ENCODE measurements around the gene ARID5B. TPM values are rescaled to one million over a fixed set of nuclear protein-coding genes. Genes with fewer than 3 reads are reported as not detected.

ARID5B gene
- total RNA-seq, 1 experiment from 2014 or later: 0.04 TPM

DNA sequence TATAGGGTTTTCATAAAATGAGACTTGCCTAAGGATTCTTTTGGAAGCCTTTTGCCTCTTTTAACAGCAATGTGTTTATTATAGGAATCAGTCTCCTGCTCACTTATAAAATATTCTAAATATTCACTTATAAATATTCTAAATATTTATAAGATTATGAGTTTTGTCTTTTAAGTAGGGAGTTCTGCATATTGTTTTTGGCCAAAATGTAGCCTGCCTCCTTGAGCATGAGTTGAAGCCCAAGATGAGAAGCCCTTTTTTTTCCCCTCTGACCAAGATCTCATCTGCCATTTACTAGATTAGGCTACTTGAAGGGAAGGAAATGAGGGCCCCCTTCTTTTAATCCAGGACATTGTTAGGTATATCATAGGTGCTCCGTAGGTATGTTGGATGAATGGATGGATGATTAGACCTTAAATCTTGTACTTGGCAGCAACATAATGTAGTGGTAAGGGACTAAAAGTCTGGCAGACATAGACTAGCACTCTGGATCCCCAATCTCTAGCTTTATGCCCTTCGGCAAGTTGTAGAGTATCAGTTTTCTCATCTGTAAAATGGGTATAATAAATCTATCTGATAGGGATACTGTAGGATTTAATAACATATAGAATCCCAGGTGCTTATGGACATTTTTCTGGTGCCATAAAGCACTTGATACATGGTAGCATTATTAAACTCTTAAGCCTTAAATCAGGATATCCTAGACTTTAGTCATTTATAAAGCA, 59.1 kb downstream of the ARID5B start:
- DNase-seq: no peak
- H3K23ac ChIP-seq (ENCODE audit: insufficient read length, low read depth, low read length): no peak overlapping the region
- no peak overlapping the region for H3K4me2 ChIP-seq (ENCODE audit: insufficient read depth, insufficient read length, low read length)
- H3K79me1 ChIP-seq (ENCODE audit: insufficient read depth, low read depth, low read length, poor library complexity, severe bottlenecking): no peaks in the 10 kb centered on the region
- H2BK120ac ChIP-seq (ENCODE audit: low read depth, low read length, poor library complexity, severe bottlenecking): no peak overlapping the region
- no CpG with 5 or more reads among the region's 2 CpGs for WGBS (ENCODE audit: extremely low coverage, insufficient read length, low lambda C conversion rate)
- no peak overlapping the region for H3K9ac ChIP-seq (ENCODE audit: extremely low read depth, insufficient read length, low read length)
- no peak overlapping the region for H3K56ac ChIP-seq (ENCODE audit: insufficient read length, low read depth, low read length)
- no peaks in the 10 kb centered on the region for H3K79me2 ChIP-seq (ENCODE audit: insufficient read depth, low read length)
- no peak overlapping the region for H3K14ac ChIP-seq (ENCODE audit: insufficient read depth, low read length)
- no peaks in the 10 kb centered on the region for H4K20me1 ChIP-seq (ENCODE audit: control insufficient read depth, insufficient read depth, insufficient read length)
- no peaks in the 10 kb centered on the region for H3K27me3 ChIP-seq (ENCODE audit: insufficient read depth, low read length)
- Mint-ChIP-seq H3K4me1 (peaks cover 8 to 12% of the 10 kb centered on the region in 2 experiments), H3K36me3 (ENCODE audit: insufficient read depth in 1 of 3, low read depth in 3 of 3) (no peaks in the 10 kb centered on the region; a peak in 1 of 7 replicates), H3K9me3 (no peaks in the 10 kb centered on the region), H3K4me3 (no peak overlapping the region), H3K27me3 (ENCODE audit: low read depth) (peaks cover 1% of the 10 kb centered on the region; the same call in 1 of the 2 replicates), H3K27ac (no peak overlapping the region)
- H3K18ac ChIP-seq (ENCODE audit: insufficient read length, low read depth, low read length): no peak overlapping the region
- H3K9me3 ChIP-seq (ENCODE audit: control insufficient read depth, low read depth, low read length): no peaks in the 10 kb centered on the region
- no peak overlapping the region for H2AFZ ChIP-seq (ENCODE audit: low read length)
- no peak overlapping the region for H2BK5ac ChIP-seq (ENCODE audit: insufficient read length, low read length)
- no peak overlapping the region for H2AK5ac ChIP-seq (ENCODE audit: insufficient read length, low read length)
- no peaks in the 10 kb centered on the region for H3K23me2 ChIP-seq (ENCODE audit: insufficient read length, low read depth, low read length, poor library complexity, severe bottlenecking)
- H4K8ac ChIP-seq (replicated peaks; ENCODE audit: insufficient read length, low read depth, low read length): no peak overlapping the region
- H3K4ac ChIP-seq (ENCODE audit: low read depth, low read length): no peak overlapping the region
- H2BK20ac ChIP-seq (ENCODE audit: low read depth, low read length, poor library complexity, severe bottlenecking): no peak overlapping the region
- no peaks in the 10 kb centered on the region; the same call in 1 of the 2 replicates for H3K4me1 ChIP-seq (ENCODE audit: insufficient read depth, low read length)
- H3K27ac ChIP-seq (ENCODE audit: insufficient read length, low read depth, low read length): no peak overlapping the region
- no peak overlapping the region for H4K5ac ChIP-seq (ENCODE audit: insufficient read length, low read depth, low read length)
- TF ChIP-seq, protein P1, sequence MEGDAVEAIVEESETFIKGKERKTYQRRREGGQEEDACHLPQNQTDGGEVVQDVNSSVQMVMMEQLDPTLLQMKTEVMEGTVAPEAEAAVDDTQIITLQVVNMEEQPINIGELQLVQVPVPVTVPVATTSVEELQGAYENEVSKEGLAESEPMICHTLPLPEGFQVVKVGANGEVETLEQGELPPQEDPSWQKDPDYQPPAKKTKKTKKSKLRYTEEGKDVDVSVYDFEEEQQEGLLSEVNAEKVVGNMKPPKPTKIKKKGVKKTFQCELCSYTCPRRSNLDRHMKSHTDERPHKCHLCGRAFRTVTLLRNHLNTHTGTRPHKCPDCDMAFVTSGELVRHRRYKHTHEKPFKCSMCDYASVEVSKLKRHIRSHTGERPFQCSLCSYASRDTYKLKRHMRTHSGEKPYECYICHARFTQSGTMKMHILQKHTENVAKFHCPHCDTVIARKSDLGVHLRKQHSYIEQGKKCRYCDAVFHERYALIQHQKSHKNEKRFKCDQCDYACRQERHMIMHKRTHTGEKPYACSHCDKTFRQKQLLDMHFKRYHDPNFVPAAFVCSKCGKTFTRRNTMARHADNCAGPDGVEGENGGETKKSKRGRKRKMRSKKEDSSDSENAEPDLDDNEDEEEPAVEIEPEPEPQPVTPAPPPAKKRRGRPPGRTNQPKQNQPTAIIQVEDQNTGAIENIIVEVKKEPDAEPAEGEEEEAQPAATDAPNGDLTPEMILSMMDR (conservative IDR thresholded peaks at IDR 0.05): no peak
- no peak overlapping the region for H3T11ph ChIP-seq (ENCODE audit: low read length)
- H2BK12ac ChIP-seq (ENCODE audit: insufficient read length, low read depth, low read length): no peak overlapping the region
- H2BK15ac ChIP-seq (ENCODE audit: low read depth, low read length): no peak overlapping the region
- H4K91ac ChIP-seq (ENCODE audit: insufficient read length, low read depth, low read length): no peak overlapping the region
